Stimulated activated naive CD8-positive, alpha-beta T cell treated with anti-CD3 and anti-CD28 coated beads, Interleukin-15, Interleukin-2, amounts not matched to agents 100 ng/mL and 50 ng/mL, for 24 hours (primary cell): ENCODE results near the gene KDM5A.
"Not testable (repeated sequence)": the region's sequence is repeated elsewhere in the genome, so short reads cannot be mapped to it uniquely, and the experiment has no call there.

Experiments
- H3K27ac Mint-ChIP-seq: one replicate; pipeline ENCODE4 v1.8.0; 2021; ENCODE audit warnings: mild to moderate bottlenecking, mixed read lengths
- H3K27me3 Mint-ChIP-seq: one replicate; pipeline ENCODE4 v1.8.0; 2021; ENCODE audit warnings: mixed read lengths
- H3K36me3 Mint-ChIP-seq: one replicate; pipeline ENCODE4 v1.8.0; 2021; ENCODE audit warnings: low read depth, mixed read lengths
- H3K4me1 Mint-ChIP-seq: one replicate; pipeline ENCODE4 v1.8.0; 2021; ENCODE audit warnings: low read depth, mixed read lengths
- H3K4me3 Mint-ChIP-seq: one replicate; pipeline ENCODE4 v1.8.0; 2021; ENCODE audit warnings: mild to moderate bottlenecking, mixed read lengths
- H3K9me3 Mint-ChIP-seq: one replicate; pipeline ENCODE4 v1.8.0; 2021; ENCODE audit warnings: mixed read lengths

Gene KDM5A

DNA sequence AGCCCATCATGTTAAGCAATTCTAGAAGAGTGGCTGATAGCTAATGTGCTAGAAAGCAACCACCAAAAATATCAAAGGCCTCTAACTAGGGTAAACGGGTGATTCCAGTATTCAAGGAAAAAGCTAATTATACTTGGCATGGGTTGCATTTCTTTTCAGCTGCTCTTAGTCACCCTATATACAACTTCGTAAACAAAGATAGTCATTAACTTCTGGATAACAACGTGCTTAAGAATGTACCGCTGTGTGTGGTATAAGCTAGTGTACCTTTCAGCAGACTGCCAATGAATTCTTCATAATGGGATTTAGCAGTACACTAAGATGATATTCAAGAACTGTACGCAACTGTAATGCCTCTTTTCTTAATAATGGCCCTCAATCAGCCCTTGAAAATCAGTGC lies 84.3 kb downstream of the KDM5A start:
- H3K9me3 Mint-ChIP-seq: peaks cover 12% of the 10 kb centered on the region
- H3K4me1 Mint-ChIP-seq: peaks cover 50% of the 10 kb centered on the region
- H3K27me3 Mint-ChIP-seq: no peaks in the 10 kb centered on the region
- H3K36me3 Mint-ChIP-seq: peaks cover 96% of the 10 kb centered on the region
- H3K27ac Mint-ChIP-seq: no peak overlapping the region
- H3K4me3 Mint-ChIP-seq: no peak overlapping the region

DNA sequence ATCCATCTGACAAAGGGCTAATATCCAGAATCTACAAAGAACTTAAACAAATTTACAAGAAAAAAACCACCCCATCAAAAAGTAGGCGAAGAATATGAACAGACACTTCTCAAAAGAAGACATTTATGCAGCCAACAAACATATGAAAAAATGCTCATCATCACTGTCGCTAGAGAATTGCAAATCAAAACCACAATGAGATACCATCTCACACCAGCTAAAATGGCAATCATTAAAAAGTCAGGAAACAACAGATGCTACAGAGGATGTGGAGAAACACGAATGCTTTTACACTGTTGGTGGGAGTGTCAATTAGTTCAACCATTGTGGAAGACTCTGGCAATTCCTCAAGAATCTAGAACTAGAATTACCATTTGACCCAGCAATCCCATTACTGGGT lies 86.4 kb downstream of the KDM5A start:
- peaks cover 23% of the 10 kb centered on the region for H3K9me3 Mint-ChIP-seq
- not testable (repeated sequence) for H3K27me3 Mint-ChIP-seq, H3K4me3 Mint-ChIP-seq
- H3K27ac Mint-ChIP-seq: peak overlapping the region; percentile 71
- peaks cover 66% of the 10 kb centered on the region for H3K4me1 Mint-ChIP-seq
- H3K36me3 Mint-ChIP-seq: peaks cover 95% of the 10 kb centered on the region

GRCh38 chr12:300166-300565 lies 89.0 kb downstream of the KDM5A start:
- peaks cover 23% of the 10 kb centered on the region for H3K9me3 Mint-ChIP-seq
- H3K4me1 Mint-ChIP-seq: peaks cover 61% of the 10 kb centered on the region
- H3K36me3 Mint-ChIP-seq: peaks cover 94% of the 10 kb centered on the region
- peak overlapping the region; percentile 94 for H3K27ac Mint-ChIP-seq
- peak overlapping the region; percentile 37 for H3K4me3 Mint-ChIP-seq
- not testable (repeated sequence) for H3K27me3 Mint-ChIP-seq

- peaks cover 95% of the 10 kb centered on the region for H3K36me3 Mint-ChIP-seq
- peaks cover 61% of the 10 kb centered on the region for H3K4me1 Mint-ChIP-seq
- H3K27me3 Mint-ChIP-seq, H3K4me3 Mint-ChIP-seq: not testable (repeated sequence)
- H3K27ac Mint-ChIP-seq: peak overlapping the region; percentile 94
- H3K9me3 Mint-ChIP-seq: peaks cover 23% of the 10 kb centered on the region
These were observed 89.6 kb downstream of the KDM5A start for GRCh38 chr12:299511-299910.

- not testable (repeated sequence) for H3K4me3 Mint-ChIP-seq, H3K27ac Mint-ChIP-seq, H3K27me3 Mint-ChIP-seq
- H3K4me1 Mint-ChIP-seq: peaks cover 49% of the 10 kb centered on the region
- peaks cover 23% of the 10 kb centered on the region for H3K9me3 Mint-ChIP-seq
- peaks cover 92% of the 10 kb centered on the region for H3K36me3 Mint-ChIP-seq
These were observed 91.1 kb downstream of the KDM5A start for GRCh38 chr12:298059-298458.

DNA sequence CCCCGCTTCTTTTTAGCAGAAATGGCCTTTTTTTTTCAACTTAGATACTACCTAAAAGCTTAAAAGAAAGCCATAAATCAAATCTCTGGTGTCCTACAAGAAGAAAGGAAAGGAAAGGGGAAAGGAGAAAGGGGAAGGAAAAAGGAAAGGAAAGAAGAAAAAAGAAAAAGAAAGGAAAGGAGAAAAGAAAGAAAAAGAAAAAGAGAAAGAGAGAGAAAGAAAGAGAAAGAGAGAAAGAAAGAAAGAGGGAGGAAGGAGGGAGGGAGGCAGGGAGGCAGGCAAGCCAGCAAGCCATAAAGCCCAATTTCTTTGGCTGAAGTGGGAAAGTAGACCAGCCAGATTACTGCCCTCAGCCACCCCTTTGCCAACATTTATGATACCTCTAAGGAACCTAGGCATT lies 94.0 kb downstream of the KDM5A start:
- peaks cover 14% of the 10 kb centered on the region for H3K9me3 Mint-ChIP-seq
- peaks cover 85% of the 10 kb centered on the region for H3K36me3 Mint-ChIP-seq
- H3K4me3 Mint-ChIP-seq: no peak overlapping the region
- H3K27me3 Mint-ChIP-seq: no peaks in the 10 kb centered on the region
- H3K4me1 Mint-ChIP-seq: peaks cover 27% of the 10 kb centered on the region
- H3K27ac Mint-ChIP-seq: peak overlapping the region; percentile 29

- Mint-ChIP-seq H3K27ac (peak overlapping the region; percentile 62), H3K9me3 (no peaks in the 10 kb centered on the region), H3K4me3 (no peak overlapping the region), H3K27me3 (no peaks in the 10 kb centered on the region), H3K4me1 (peaks cover 13% of the 10 kb centered on the region), H3K36me3 (peaks cover 75% of the 10 kb centered on the region)
These were observed 95.9 kb downstream of the KDM5A start for GRCh38 chr12:293199-293598.

- Mint-ChIP-seq H3K9me3 (no peaks in the 10 kb centered on the region), H3K4me3 (no peak overlapping the region), H3K27ac (no peak overlapping the region), H3K36me3 (peaks cover 77% of the 10 kb centered on the region), H3K4me1 (peaks cover 22% of the 10 kb centered on the region), H3K27me3 (no peaks in the 10 kb centered on the region)
These were observed 96.9 kb downstream of the KDM5A start for GRCh38 chr12:292186-292585.

DNA sequence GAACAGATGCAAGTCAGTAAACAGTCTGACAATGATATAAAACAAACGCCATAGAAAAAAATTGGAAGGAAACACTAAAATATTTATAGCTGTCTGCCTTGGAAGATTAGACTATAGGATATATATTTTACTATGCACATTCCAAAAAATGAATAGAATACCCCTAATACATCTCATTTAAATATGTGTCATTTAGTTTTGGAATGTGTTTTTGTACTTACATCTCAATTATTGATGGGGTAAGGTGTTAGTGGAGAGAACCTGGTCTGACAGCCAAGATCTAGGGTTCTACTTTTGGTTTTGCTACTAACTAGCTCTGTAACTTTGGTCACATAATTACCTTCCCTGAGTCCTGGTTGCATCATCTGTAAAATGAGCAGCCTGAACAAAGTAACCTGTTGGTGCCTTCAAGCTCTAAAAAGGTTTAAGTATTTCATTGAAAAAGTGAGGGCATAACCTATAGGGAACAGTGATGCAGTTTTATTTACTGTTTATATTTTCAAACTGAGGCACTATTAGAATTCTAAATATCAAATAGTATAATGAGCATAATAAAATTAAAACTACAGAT lies 97.9 kb downstream of the KDM5A start:
- Mint-ChIP-seq H3K4me1 (peaks cover 32% of the 10 kb centered on the region), H3K27me3 (no peaks in the 10 kb centered on the region), H3K9me3 (no peaks in the 10 kb centered on the region), H3K4me3 (no peak overlapping the region), H3K27ac (no peak overlapping the region), H3K36me3 (peaks cover 78% of the 10 kb centered on the region)

DNA sequence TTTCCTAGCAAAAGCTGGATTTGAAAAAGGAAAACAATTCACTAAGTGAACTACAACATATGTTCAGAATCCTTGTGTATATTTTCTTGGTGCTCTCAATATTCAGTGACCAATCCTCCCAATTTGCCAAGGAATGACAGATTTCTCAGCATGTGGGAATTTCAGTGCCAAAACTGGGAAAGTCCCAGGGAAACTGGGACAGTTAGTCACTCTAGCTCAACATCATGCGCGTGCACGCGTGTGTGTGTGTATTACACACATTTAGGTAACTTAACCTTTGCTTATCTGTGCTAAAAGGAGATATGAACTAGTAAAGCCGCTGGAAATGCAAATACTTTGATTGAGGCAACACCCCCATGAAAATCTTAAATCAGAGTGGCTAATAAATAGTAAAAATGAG lies 100.4 kb downstream of the KDM5A start:
- Mint-ChIP-seq H3K27ac (no peak overlapping the region), H3K4me1 (peaks cover 45% of the 10 kb centered on the region), H3K4me3 (no peak overlapping the region), H3K27me3 (no peaks in the 10 kb centered on the region), H3K9me3 (no peaks in the 10 kb centered on the region), H3K36me3 (peaks cover 76% of the 10 kb centered on the region)

DNA sequence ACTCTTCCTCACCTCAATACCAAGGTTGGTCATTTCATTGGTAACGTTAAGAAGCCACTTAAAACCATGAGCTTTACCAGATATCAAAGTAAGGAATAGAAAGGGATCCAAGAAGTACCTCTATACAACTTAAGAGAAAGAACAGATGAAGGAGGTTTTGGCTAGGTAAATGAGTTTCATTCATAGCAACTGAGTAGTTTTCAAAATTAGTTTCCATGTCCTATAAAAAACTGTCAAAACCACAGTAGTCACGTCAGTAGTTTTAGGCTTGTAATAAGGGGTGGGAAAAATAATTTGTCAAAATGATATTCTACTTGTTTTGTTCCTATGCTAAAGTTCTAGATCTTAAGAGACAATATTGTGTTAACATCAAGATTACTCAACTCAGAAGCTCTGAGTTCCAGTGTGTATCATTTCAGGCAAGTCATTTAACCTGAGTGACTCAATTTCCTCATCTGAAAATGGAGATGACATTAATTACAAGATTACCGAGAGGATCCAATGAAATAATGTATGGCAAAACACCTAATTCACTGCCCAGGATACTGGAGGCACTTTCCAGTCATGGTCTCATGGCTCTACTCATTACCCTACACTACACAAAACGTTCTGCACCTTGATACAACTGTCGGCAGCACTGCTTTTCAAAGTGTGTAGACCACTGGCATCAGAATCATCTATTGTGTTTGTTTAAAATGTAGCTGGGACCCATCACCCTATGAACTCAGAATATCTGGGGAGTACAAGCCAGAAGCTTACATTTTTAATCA lies 102.4 kb downstream of the KDM5A start:
- peak overlapping the region; percentile 75 for H3K27ac Mint-ChIP-seq
- no peaks in the 10 kb centered on the region for H3K27me3 Mint-ChIP-seq
- no peaks in the 10 kb centered on the region for H3K9me3 Mint-ChIP-seq
- peaks cover 49% of the 10 kb centered on the region for H3K4me1 Mint-ChIP-seq
- peak overlapping the region; percentile 1 for H3K4me3 Mint-ChIP-seq
- H3K36me3 Mint-ChIP-seq: peaks cover 73% of the 10 kb centered on the region

DNA sequence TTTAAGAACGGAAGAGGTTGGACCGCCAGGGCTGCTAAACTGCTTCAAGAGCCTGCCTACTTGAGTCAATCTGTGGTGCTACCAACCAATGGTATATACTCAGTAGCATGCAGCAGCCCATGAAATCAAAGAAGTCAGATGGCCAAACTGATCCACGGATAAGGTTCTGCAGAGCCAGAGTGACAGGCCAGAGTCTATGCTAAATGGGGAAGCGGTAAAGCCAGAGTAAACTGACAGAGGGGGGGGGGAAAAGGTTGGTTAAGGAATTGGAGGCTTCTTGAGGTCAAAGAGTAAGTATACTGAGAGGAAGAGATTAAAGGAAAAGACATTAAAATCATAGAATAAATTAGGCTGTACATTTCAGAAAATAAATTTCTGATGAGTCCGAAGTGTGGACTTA lies 111.1 kb downstream of the KDM5A start:
- Mint-ChIP-seq H3K4me1 (no peaks in the 10 kb centered on the region), H3K27me3 (no peaks in the 10 kb centered on the region), H3K27ac (no peak overlapping the region), H3K36me3 (peaks cover 21% of the 10 kb centered on the region), H3K9me3 (no peaks in the 10 kb centered on the region), H3K4me3 (no peak overlapping the region)

DNA sequence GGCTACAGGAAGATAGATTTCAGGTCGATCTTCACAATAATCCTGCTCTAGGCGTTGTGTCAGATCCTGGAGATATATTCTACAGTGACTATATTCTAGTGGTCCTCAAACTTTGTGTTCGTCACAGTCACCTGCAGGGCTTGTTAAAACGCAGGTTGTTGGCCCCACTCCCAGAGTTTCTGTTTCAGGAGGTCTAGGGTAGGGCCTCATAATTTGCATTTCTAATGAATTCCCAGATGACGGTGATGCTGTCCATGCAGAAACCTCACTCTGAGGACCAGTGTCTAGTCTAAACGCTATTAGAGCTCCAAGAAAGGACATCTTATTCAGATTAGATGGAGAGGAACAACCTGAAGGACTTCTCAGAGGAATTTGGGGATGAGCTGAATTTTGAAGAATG lies 113.3 kb downstream of the KDM5A start:
- H3K4me1 Mint-ChIP-seq: peaks cover 3% of the 10 kb centered on the region
- H3K27ac Mint-ChIP-seq: no peak overlapping the region
- H3K9me3 Mint-ChIP-seq: no peaks in the 10 kb centered on the region
- H3K36me3 Mint-ChIP-seq: peaks cover 13% of the 10 kb centered on the region
- H3K4me3 Mint-ChIP-seq: no peak overlapping the region
- H3K27me3 Mint-ChIP-seq: no peaks in the 10 kb centered on the region

DNA sequence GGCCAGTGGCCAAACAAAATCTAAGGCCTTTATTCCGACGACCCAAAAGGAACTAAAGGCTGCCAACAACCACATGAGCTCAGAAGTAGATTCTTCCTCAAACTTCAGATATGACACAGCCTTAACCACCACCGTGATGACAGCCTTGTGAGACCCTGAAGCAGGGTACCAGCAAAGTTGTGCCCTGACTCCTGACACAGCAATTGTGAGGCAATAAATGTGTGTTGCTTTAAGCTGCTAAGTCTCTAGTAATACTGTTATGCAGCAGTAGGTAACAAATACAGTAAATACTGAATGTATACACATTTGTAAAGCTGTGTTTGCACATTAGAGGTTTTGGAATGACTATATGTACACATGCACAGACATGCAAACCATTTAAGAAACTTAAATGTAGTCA lies 115.7 kb downstream of the KDM5A start:
- Mint-ChIP-seq H3K4me1 (peaks cover 3% of the 10 kb centered on the region), H3K27ac (no peak overlapping the region), H3K4me3 (no peak overlapping the region), H3K9me3 (no peaks in the 10 kb centered on the region), H3K27me3 (no peaks in the 10 kb centered on the region), H3K36me3 (no peaks in the 10 kb centered on the region)

- Mint-ChIP-seq H3K4me3 (no peak overlapping the region), H3K27me3 (no peaks in the 10 kb centered on the region), H3K36me3 (no peaks in the 10 kb centered on the region), H3K4me1 (peaks cover 3% of the 10 kb centered on the region), H3K9me3 (no peaks in the 10 kb centered on the region), H3K27ac (no peak overlapping the region)
These were observed 116.2 kb downstream of the KDM5A start for GRCh38 chr12:272942-273341.

DNA sequence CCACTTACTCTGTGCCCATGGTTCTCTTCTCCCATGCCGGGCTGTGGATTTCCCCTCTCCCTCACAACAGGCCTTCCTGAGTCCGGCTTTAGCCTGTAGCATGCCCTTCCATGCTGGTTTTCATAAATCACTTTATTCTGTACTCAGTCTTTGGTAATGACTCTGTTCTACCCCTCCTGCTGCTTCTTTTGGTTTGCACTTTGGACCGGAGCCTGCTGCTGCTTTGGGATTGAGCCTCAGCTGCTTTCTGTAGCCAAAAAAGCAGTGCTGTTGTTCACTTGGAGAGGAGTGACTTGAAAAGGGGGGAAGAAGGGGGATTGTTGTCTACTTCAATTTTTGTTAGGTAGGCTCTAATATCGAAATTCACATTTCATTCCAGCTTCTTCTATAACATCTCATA lies 118.0 kb downstream of the KDM5A start:
- no peak overlapping the region for H3K27ac Mint-ChIP-seq
- H3K9me3 Mint-ChIP-seq: no peaks in the 10 kb centered on the region
- peaks cover 4% of the 10 kb centered on the region for H3K4me1 Mint-ChIP-seq
- H3K4me3 Mint-ChIP-seq: no peak overlapping the region
- no peaks in the 10 kb centered on the region for H3K36me3 Mint-ChIP-seq
- no peaks in the 10 kb centered on the region for H3K27me3 Mint-ChIP-seq
